HCT116 (cell line): ENCODE results near the gene WASF2. TPM values are rescaled to one million over a fixed set of nuclear protein-coding genes. Genes with fewer than 3 reads are reported as not detected.

Experiments used
- ATAC-seq: fragments of 200-7000 bp; cut with Tn5 transposase; 2 replicates; pipeline ENCODE4 v1.9.1; 2020; ENCODE audit warnings: mild to moderate bottlenecking, moderate library complexity
- BruUV-seq: library from RNA; stranded (reverse); fragments of 400-500 nt; replicated peaks from 2 replicates; lab custom pipeline; 2021; lab: Mats Ljungman, UMichigan
- CTCF ChIA-PET: fragments of 300-600 bp; sonication (Branson Sonifier 250); formaldehyde crosslinking; loops from one replicate; lab custom pipeline; 2021; ENCODE audit warnings: antibody characterized with exemption; lab: Charles Lee
- POLR2A ChIA-PET: fragments of 300-600, 350-600 bp; sonication (Branson Sonifier 250); formaldehyde crosslinking; loops from one replicate; lab custom pipeline; 2021; ENCODE audit warnings: antibody characterized with exemption; lab: Charles Lee
- RAD21 ChIA-PET, 2 experiments: fragments of 300-600 bp; sonication (Branson Sonifier 250); formaldehyde crosslinking; loops; one replicate each; lab custom pipeline; 2023; ENCODE audit warnings: low total read pairs in 2 of 2; ENCODE audit not compliant: uncharacterized antibody in 2 of 2, unreplicated experiment in 2 of 2, low non-redundant PET in 1 of 2; lab: Charles Lee
- DNase-seq: peaks from one replicate; pipeline ENCODE4 v3.0.0-alpha.2; 2010; ENCODE audit warnings: low read depth, low spot score
- H2AFZ ChIP-seq: fragments of 200-600 bp; shearing (Covaris generic), sonication (generic); 2 replicates; pipeline ENCODE4 v1.6.1; 2017; ENCODE audit warnings: low read depth, mixed run types, mixed read lengths, antibody characterized with exemption, low read length; ENCODE audit not compliant: poor library complexity, severe bottlenecking
- H3K27ac ChIP-seq: 2 replicates; pipeline ENCODE4 v1.5.1; 2012; ENCODE audit warnings: low read depth, low read length
- H3K27me3 ChIP-seq: fragments of 200-600 bp; sonication (generic); 2 replicates; pipeline ENCODE4 v1.6.1; 2016; ENCODE audit warnings: mixed run types, low read length, mixed read lengths; ENCODE audit not compliant: insufficient read depth
- H3K36me3 ChIP-seq, 2 experiments: fragments of 200-500 bp in 1 of 2; fragments of 200-600 bp in 1 of 2; sonication (Bioruptor generic) in 1 of 2; sonication (generic) in 1 of 2; 2 replicates each; pipeline versions ENCODE4 v1.5.1 to v1.6.1; 2014 to 2016; ENCODE audit warnings: low read length in 2 of 2, inconsistent platforms in 1 of 2, mixed read lengths in 1 of 2, mixed run types in 1 of 2; ENCODE audit not compliant: insufficient read depth in 2 of 2, control insufficient read depth in 1 of 2
- H3K4me1 ChIP-seq, 2 experiments: fragments of 200-600 bp in 1 of 2; sonication (generic) in 1 of 2; 2 replicates each; pipeline versions ENCODE4 v1.5.1 to v1.6.1; 2012 to 2017; ENCODE audit warnings: low read length in 2 of 2, inconsistent platforms in 1 of 2, mild to moderate bottlenecking in 1 of 2, mixed read lengths in 1 of 2, mixed run types in 1 of 2, moderate library complexity in 1 of 2; ENCODE audit not compliant: insufficient read depth in 2 of 2, control insufficient read depth in 1 of 2
- H3K4me2 ChIP-seq: fragments of 200-600 bp; sonication (generic); 2 replicates; pipeline ENCODE4 v1.6.1; 2017; ENCODE audit warnings: mixed run types, low read length, mixed read lengths
- H3K4me3 ChIP-seq, 2 experiments: fragments of 200-600 bp in 1 of 2; sonication (generic) in 1 of 2; replicated peaks in 1 of 2; 2 replicates each; pipeline ENCODE4 v1.5.1; 2011 to 2016; ENCODE audit warnings: low read length in 2 of 2, control low read depth in 1 of 2, low read depth in 1 of 2, mild to moderate bottlenecking in 1 of 2, mixed read lengths in 1 of 2, mixed run types in 1 of 2
- H3K79me2 ChIP-seq: fragments of 200-600 bp; sonication (generic); 2 replicates; pipeline ENCODE4 v1.6.1; 2017; ENCODE audit warnings: mild to moderate bottlenecking, mixed run types, low read length, moderate library complexity, mixed read lengths; ENCODE audit not compliant: insufficient read depth
- H3K9ac ChIP-seq: fragments of 200-600 bp; sonication (generic); 2 replicates; pipeline ENCODE4 v1.6.1; 2016; ENCODE audit warnings: low read length, mixed read lengths
- H3K9me2 ChIP-seq: fragments of 200-600 bp; sonication (generic), shearing (Covaris generic); 2 replicates; pipeline ENCODE4 v1.6.1; 2017; ENCODE audit warnings: mixed run types, mild to moderate bottlenecking, moderate library complexity; ENCODE audit not compliant: insufficient read depth
- H3K9me3 ChIP-seq, 2 experiments: fragments of 200-500 bp in 1 of 2; fragments of 200-600 bp in 1 of 2; sonication (Bioruptor generic) in 1 of 2; sonication (generic) in 1 of 2; 2 replicates each; pipeline ENCODE4 v1.6.1; 2014 to 2017; ENCODE audit warnings: low read length in 2 of 2, mixed read lengths in 2 of 2, inconsistent platforms in 1 of 2, low read depth in 1 of 2, mild to moderate bottlenecking in 1 of 2, mixed run types in 1 of 2, moderate library complexity in 1 of 2; ENCODE audit not compliant: control insufficient read depth in 1 of 2, insufficient read depth in 1 of 2
- H4K20me1 ChIP-seq: fragments of 200-600 bp; sonication (generic), shearing (Covaris generic); 2 replicates; pipeline ENCODE4 v1.6.1; 2017; ENCODE audit warnings: mixed run types, mild to moderate bottlenecking, moderate library complexity; ENCODE audit not compliant: insufficient read depth
- ATF3 ChIP-seq: IDR thresholded peaks from 2 replicates; pipeline ENCODE4 v1.6.1; 2012
- CBX3 ChIP-seq: IDR thresholded peaks from 2 replicates; pipeline ENCODE4 v1.6.1; 2012; ENCODE audit warnings: low read depth
- CEBPB ChIP-seq: IDR thresholded peaks from 2 replicates; pipeline ENCODE4 v1.6.1; 2012; ENCODE audit warnings: low read depth
- CTCF ChIP-seq, 3 experiments: fragments of 200-600 bp in 1 of 3; sonication (generic) in 1 of 3; IDR thresholded peaks in 2 of 3; conservative IDR thresholded peaks in 1 of 3; 2 replicates each; pipeline ENCODE4 v1.5.1; 2012 to 2017; ENCODE audit warnings: low read depth in 2 of 3, low read length in 2 of 3, antibody characterized with exemption in 1 of 3, borderline replicate concordance in 1 of 3, control low read depth in 1 of 3, mild to moderate bottlenecking in 1 of 3, mixed read lengths in 1 of 3, mixed run types in 1 of 3, moderate library complexity in 1 of 3; ENCODE audit not compliant: insufficient read depth in 1 of 3
- EGR1 ChIP-seq: IDR thresholded peaks from 2 replicates; pipeline ENCODE4 v1.6.1; 2012; ENCODE audit warnings: low read depth
- ELF1 ChIP-seq: IDR thresholded peaks from 2 replicates; pipeline ENCODE4 v1.6.1; 2012; ENCODE audit warnings: low read depth, borderline replicate concordance
- EZH2phosphoT487 ChIP-seq: fragments of 200-600 bp; IDR thresholded peaks from 2 replicates; pipeline ENCODE4 v1.6.1; 2018; ENCODE audit warnings: antibody characterized with exemption, borderline replicate concordance
- FOSL1 ChIP-seq: IDR thresholded peaks from 2 replicates; pipeline ENCODE4 v1.6.1; 2012; ENCODE audit warnings: low read depth
- JUND ChIP-seq: IDR thresholded peaks from 2 replicates; pipeline ENCODE4 v1.6.1; 2012
- POLR2AphosphoS5 ChIP-seq: IDR thresholded peaks from 2 replicates; pipeline ENCODE4 v1.6.1; 2011; ENCODE audit warnings: mild to moderate bottlenecking, low read depth, low read length, moderate library complexity
- SP1 ChIP-seq: IDR thresholded peaks from 2 replicates; pipeline ENCODE4 v1.6.1; 2012; ENCODE audit warnings: low read depth
- SRF ChIP-seq: IDR thresholded peaks from 2 replicates; pipeline ENCODE4 v1.6.1; 2012; ENCODE audit warnings: low read depth
- TCF7L2 ChIP-seq: IDR thresholded peaks from 2 replicates; pipeline ENCODE4 v1.7.0; 2011; ENCODE audit warnings: borderline replicate concordance, inconsistent platforms; ENCODE audit not compliant: insufficient read depth, insufficient read length; ENCODE audit errors: extremely low read depth
- YY1 ChIP-seq: IDR thresholded peaks from 2 replicates; pipeline ENCODE4 v1.6.1; 2011; ENCODE audit warnings: low read length, low read depth, moderate library complexity, mild to moderate bottlenecking; ENCODE audit not compliant: insufficient replicate concordance; ENCODE audit errors: extremely low read depth
- ZBTB33 ChIP-seq: IDR thresholded peaks from 2 replicates; pipeline ENCODE4 v1.6.1; 2011; ENCODE audit warnings: mild to moderate bottlenecking, low read length, moderate library complexity; ENCODE audit not compliant: insufficient replicate concordance; ENCODE audit errors: extremely low read depth
- intact Hi-C: fragments of 100-400 bp; cut with micrococcal nuclease; formaldehyde crosslinking; loops from 2 replicates; pipeline ENCODE4 v1.10.0; 2022
- total RNA-seq: library from RNA; stranded (reverse); gene quantifications from one replicate; pipeline ENCODE4 v1.2.1, GENCODE V29; 2021; ENCODE audit not compliant: unreplicated experiment

WASF2 gene
- total RNA-seq, 1 experiment from 2014 or later, result 111 TPM

GRCh38 chr1:27380224-27380623, 109.7 kb downstream of the WASF2 start:
- no peaks in the 10 kb centered on the region for H3K9me2 ChIP-seq
- no peaks in the 10 kb centered on the region for H3K36me3 ChIP-seq
- H3K79me2 ChIP-seq, result no peaks in the 10 kb centered on the region
- H3K4me3 ChIP-seq, result no peak overlapping the region
- POLR2A ChIA-PET, result no interaction called here
- peaks cover 11 to 50% of the 10 kb centered on the region in 2 experiments for H3K4me1 ChIP-seq
- no peak for TF ChIP-seq JUND
- TF ChIP-seq CBX3, result no peak
- TF ChIP-seq CTCF (IDR thresholded peaks at IDR 0.05 in 2 of 3, conservative IDR thresholded peaks at IDR 0.05 in 1 of 3; ENCODE audit: borderline replicate concordance in 1 of 3, insufficient read depth in 1 of 3, low read depth in 2 of 3, low read length in 2 of 3), result no peak
- no peak for TF ChIP-seq FOSL1
- no peak for TF ChIP-seq CEBPB
- no peak for TF ChIP-seq ELF1
- TF ChIP-seq TCF7L2, result no peak
- TF ChIP-seq POLR2AphosphoS5, result no peak
- no peak for TF ChIP-seq EGR1
- no peak for TF ChIP-seq EZH2phosphoT487
- TF ChIP-seq YY1, result no peak
- TF ChIP-seq SRF, result no peak
- TF ChIP-seq SP1, result no peak
- TF ChIP-seq ZBTB33, result no peak
- TF ChIP-seq ATF3, result no peak
- no peak overlapping the region for H3K9ac ChIP-seq
- RAD21 ChIA-PET, result no interaction called here
- intact Hi-C loops, result no loop called here
- CTCF ChIA-PET, result no interaction called here
- no peak overlapping the region for H3K27ac ChIP-seq
- ATAC-seq (no peak), DNase-seq (no peak)
- no peaks in the 10 kb centered on the region for H3K9me3 ChIP-seq
- BruUV-seq, result no TSS peak
- no peaks in the 10 kb centered on the region for H4K20me1 ChIP-seq
- H3K4me2 ChIP-seq, result no peak overlapping the region
- no peaks in the 10 kb centered on the region for H3K27me3 ChIP-seq
- H2AFZ ChIP-seq, result no peak overlapping the region
